ENCODE measurements around the gene RBPJ. TPM values are rescaled to one million over a fixed set of nuclear protein-coding genes. Genes with fewer than 3 reads are reported as not detected.

The RBPJ gene
- total RNA-seq, 2 donors from 2014 or later: 71.1 to 78.0 TPM

- H3K9ac ChIP-seq (ENCODE audit: extremely low read depth, low read length, poor library complexity, severe bottlenecking): no peak overlapping the region
- H3K36me3 ChIP-seq (ENCODE audit: control insufficient read depth, insufficient read depth, low read length): no peaks in the 10 kb centered on the region
- Mint-ChIP-seq H3K4me3 (no peak overlapping the region), H3K36me3 (ENCODE audit: low read depth) (peaks cover 6% of the 10 kb centered on the region), H3K4me1 (peaks cover 15% of the 10 kb centered on the region), H3K9me3 (no peaks in the 10 kb centered on the region), H3K27ac (no peak overlapping the region), H3K27me3 (ENCODE audit: insufficient read depth) (no peaks in the 10 kb centered on the region)
- H3K4me3 ChIP-seq (ENCODE audit: low read length): no peak overlapping the region
- no peak overlapping the region for H3K27ac ChIP-seq (ENCODE audit: low read depth, low read length)
- no peaks in the 10 kb centered on the region for H3K9me3 ChIP-seq (ENCODE audit: control insufficient read depth, low read length)
- WGBS, 2 experiments (ENCODE audit: insufficient coverage in 1 of 2, insufficient read length in 1 of 2): 80 to 92% methylated on average over 2 of the region's 2 CpGs
- H3K27me3 ChIP-seq (ENCODE audit: control insufficient read depth, insufficient read depth, low read length, poor library complexity, severe bottlenecking): no peaks in the 10 kb centered on the region
- DNase-seq: no peak
- no peaks in the 10 kb centered on the region for H3K4me1 ChIP-seq (ENCODE audit: control insufficient read depth, insufficient read depth, low read length)
- TF ChIP-seq CTCF (conservative IDR thresholded peaks at IDR 0.05): no peak
These were observed 16.8 kb downstream of the RBPJ start for GRCh38 chr4:26337612-26338011.

- Histone ChIP-seq H3K9me3 (ENCODE audit: control insufficient read depth, low read length) (no peaks in the 10 kb centered on the region), H3K27ac (ENCODE audit: low read depth, low read length) (no peak overlapping the region), H3K27me3 (ENCODE audit: control insufficient read depth, insufficient read depth, low read length, poor library complexity, severe bottlenecking) (no peaks in the 10 kb centered on the region), H3K4me3 (ENCODE audit: low read length) (no peak overlapping the region), H3K4me1 (ENCODE audit: control insufficient read depth, insufficient read depth, low read length) (no peaks in the 10 kb centered on the region), H3K36me3 (ENCODE audit: control insufficient read depth, insufficient read depth, low read length) (no peaks in the 10 kb centered on the region), H3K9ac (ENCODE audit: extremely low read depth, low read length, poor library complexity, severe bottlenecking) (no peak overlapping the region)
- no peak for DNase-seq
- H3K36me3 Mint-ChIP-seq (ENCODE audit: low read depth): peaks cover 5% of the 10 kb centered on the region
- no peaks in the 10 kb centered on the region for H3K27me3 Mint-ChIP-seq (ENCODE audit: insufficient read depth)
- H3K27ac Mint-ChIP-seq: no peak overlapping the region
- TF ChIP-seq CTCF (conservative IDR thresholded peaks at IDR 0.05): no peak
- 99 to 100% methylated on average over 1 to 3 of the region's 3 CpGs for WGBS, 2 experiments (ENCODE audit: insufficient coverage in 1 of 2, insufficient read length in 1 of 2)
- H3K4me3 Mint-ChIP-seq: no peak overlapping the region
- no peaks in the 10 kb centered on the region for H3K9me3 Mint-ChIP-seq
- H3K4me1 Mint-ChIP-seq: peaks cover 36% of the 10 kb centered on the region
These were observed 21.7 kb downstream of the RBPJ start for GRCh38 chr4:26342328-26343037.

DNA sequence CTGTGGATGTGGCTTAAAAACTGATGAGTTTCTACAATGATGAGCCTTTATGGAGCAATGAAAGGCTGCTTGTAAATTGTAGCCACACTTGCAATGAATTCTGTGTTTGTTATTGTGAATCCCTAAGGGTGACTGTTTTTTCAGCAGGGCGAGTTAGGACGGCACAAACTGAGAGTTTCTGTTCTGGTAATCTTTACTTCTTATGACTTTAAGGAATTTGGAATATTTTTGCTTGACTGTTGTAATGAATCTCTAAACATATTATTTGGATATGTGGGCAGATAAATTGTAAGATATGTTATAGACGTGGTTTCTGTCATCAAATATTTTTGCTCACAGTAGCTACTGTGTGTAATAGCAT, 22.2 kb downstream of the RBPJ start:
- Histone ChIP-seq H3K4me1 (ENCODE audit: control insufficient read depth, insufficient read depth, low read length) (no peaks in the 10 kb centered on the region), H3K9me3 (ENCODE audit: control insufficient read depth, low read length) (no peaks in the 10 kb centered on the region), H3K27ac (ENCODE audit: low read depth, low read length) (no peak overlapping the region), H3K27me3 (ENCODE audit: control insufficient read depth, insufficient read depth, low read length, poor library complexity, severe bottlenecking) (no peaks in the 10 kb centered on the region), H3K36me3 (ENCODE audit: control insufficient read depth, insufficient read depth, low read length) (no peaks in the 10 kb centered on the region), H3K4me3 (ENCODE audit: low read length) (no peak overlapping the region), H3K9ac (ENCODE audit: extremely low read depth, low read length, poor library complexity, severe bottlenecking) (no peak overlapping the region)
- Mint-ChIP-seq H3K9me3 (no peaks in the 10 kb centered on the region), H3K27me3 (ENCODE audit: insufficient read depth) (no peaks in the 10 kb centered on the region), H3K4me3 (no peak overlapping the region), H3K27ac (no peak overlapping the region), H3K4me1 (peaks cover 37% of the 10 kb centered on the region), H3K36me3 (ENCODE audit: low read depth) (peaks cover 3% of the 10 kb centered on the region)
- WGBS, 2 experiments (ENCODE audit: insufficient coverage in 1 of 2, insufficient read length in 1 of 2): 91 to 94% methylated on average over 2 to 3 of the region's 3 CpGs
- no peak for DNase-seq
- no peak for TF ChIP-seq CTCF (conservative IDR thresholded peaks at IDR 0.05)

Measured in endodermal cell (in vitro differentiated cells).